ENCODE results near the gene EN1.

GRCh38 chr2:118855451-118856279 is 8.2 kb upstream of the EN1 start:
- no peak for TF ChIP-seq POLR2A (IDR thresholded peaks at IDR 0.05; ENCODE audit: extremely low read depth, insufficient read length)
- peak; percentile 75 for TF ChIP-seq CTCF (IDR thresholded peaks at IDR 0.05; ENCODE audit: low read depth, low read length)

Data from NB4 (cell line).